Gastrocnemius medialis (tissue), 4 donors: ENCODE measurements around the gene RBBP8NL. TPM values are rescaled to one million over a fixed set of nuclear protein-coding genes. Genes with fewer than 3 reads are reported as not detected.
A peak's percentile ranks its signal among the peaks of the same experiment; 100 is the strongest.

ENCODE experiments used
- ATAC-seq, 2 donors: fragments of 150-250 bp; one replicate each; pipeline ENCODE4 v1.9.1; 2016
- DNase-seq, 2 donors: peaks; one replicate each; pipeline ENCODE4 v3.0.0-alpha.2; 2019
- H3K27ac ChIP-seq, 4 donors: fragments of 200-600 bp; sonication (generic); 1 replicate in 1 of 4; 2 replicates in 3 of 4; pipeline ENCODE4 v1.5.1; 2016 to 2018; ENCODE audit warnings: mild to moderate bottlenecking in 2 of 4, moderate library complexity in 1 of 4
- H3K27me3 ChIP-seq, 3 donors: fragments of 200-600 bp; sonication (generic) in 2 of 3; 1 replicate in 1 of 3; 2 replicates in 2 of 3; pipeline versions ENCODE4 v1.5.1 to v1.6.0; 2016 to 2019; ENCODE audit warnings: mild to moderate bottlenecking in 1 of 3, moderate library complexity in 1 of 3
- H3K36me3 ChIP-seq, 2 donors: fragments of 200-600 bp; sonication (generic) in 1 of 2; one replicate each; pipeline ENCODE4 v1.5.1; 2017 to 2018
- H3K4me1 ChIP-seq, 2 donors: fragments of 200-600 bp; sonication (generic) in 1 of 2; one replicate each; pipeline ENCODE4 v1.5.1; 2016 to 2017; ENCODE audit warnings: mild to moderate bottlenecking in 2 of 2
- H3K4me3 ChIP-seq, 4 donors: fragments of 200-600 bp; sonication (generic) in 3 of 4; 1 replicate in 1 of 4; 2 replicates in 3 of 4; pipeline ENCODE4 v1.5.1; 2016 to 2019; ENCODE audit warnings: mild to moderate bottlenecking in 2 of 4
- H3K9me3 ChIP-seq, 3 donors: fragments of 200-600 bp; sonication (generic) in 2 of 3; 1 replicate in 1 of 3; 2 replicates in 2 of 3; pipeline ENCODE4 v1.5.1; 2016 to 2019
- CTCF ChIP-seq, 5 experiments: fragments of 450-650 bp in 3 of 5; fragments of 200-600 bp in 2 of 5; sonication (generic) in 2 of 5; IDR thresholded peaks in 4 of 5; conservative IDR thresholded peaks in 1 of 5; 1 replicate in 4 of 5; 2 replicates in 1 of 5; pipeline ENCODE4 v1.5.1; 2016 to 2019; ENCODE audit warnings: antibody characterized with exemption in 5 of 5, mild to moderate bottlenecking in 3 of 5, moderate library complexity in 3 of 5
- POLR2A ChIP-seq, 2 donors: fragments of 450-650 bp; IDR thresholded peaks; one replicate each; pipeline ENCODE4 v1.6.1; 2017; ENCODE audit warnings: antibody characterized with exemption in 2 of 2, mild to moderate bottlenecking in 2 of 2, moderate library complexity in 2 of 2
- in situ Hi-C, 4 donors: fragments of 200-750 bp; cut with MboI; loops; one replicate each; pipeline versions ENCODE4 v1.15.0 to v1.8.0; 2017; ENCODE audit warnings: low sequenced_read_pairs in 4 of 4
- intact Hi-C: fragments of 100-400 bp; cut with DNase I; formaldehyde crosslinking; loops from one replicate; pipeline ENCODE4 v1.15.1; 2023; ENCODE audit warnings: low total_unique reads
- total RNA-seq, 4 donors: library from RNA; depleted of rRNA; stranded (reverse); fragments of >200 nt; gene quantifications; one replicate each; pipeline versions ENCODE4 v1.1.0 to v1.2.3, GENCODE V29; 2016

Gene RBBP8NL
- total RNA-seq = not detected

- Histone ChIP-seq H3K4me1 (no peaks in the 10 kb centered on the region), H3K36me3 (no peaks in the 10 kb centered on the region), H3K4me3 (no peak within 1 kb of the TSS), H3K27ac (no peak within 1 kb of the TSS), H3K9me3 (no peaks in the 10 kb centered on the region), H3K27me3 (peaks cover 9 to 20% (median 19%) of the 10 kb centered on the region in 3 donors)
- intact Hi-C loops = no loop called here
- in situ Hi-C loops = no loop called here
- ATAC-seq (no peak), DNase-seq (no peak)
- no peak for TF ChIP-seq CTCF (IDR thresholded peaks at IDR 0.05 in 4 of 5, conservative IDR thresholded peaks at IDR 0.05 in 1 of 5)
- TF ChIP-seq POLR2A (IDR thresholded peaks at IDR 0.05) = no peak
Observed at GRCh38 chr20:62427172-62428001, at the start of gene RBBP8NL. RBBP8NL (minus strand) TSS chr20:62427539; CDS start chr20:62419647, 7,892 bp downstream.

GRCh38 chr20:62476056-62476838, 48.9 kb upstream of the RBBP8NL start:
- Histone ChIP-seq H3K27me3 (peaks cover 58 to 67% (median 62%) of the 10 kb centered on the region in 3 donors), H3K4me3 (peak overlapping the region; percentile 16 to 42 (median 23)), H3K9me3 (no peaks in the 10 kb centered on the region), H3K4me1 (peaks cover 0 to 7% of the 10 kb centered on the region in 2 donors), H3K27ac (no peak overlapping the region), H3K36me3 (no peaks in the 10 kb centered on the region)
- DNase-seq (no peak), ATAC-seq (peak in 1 of 2 donors; percentile 18)
- intact Hi-C loops = no loop called here
- in situ Hi-C loops = no loop called here
- no peak for TF ChIP-seq POLR2A (IDR thresholded peaks at IDR 0.05)
- TF ChIP-seq CTCF (IDR thresholded peaks at IDR 0.05 in 4 of 5, conservative IDR thresholded peaks at IDR 0.05 in 1 of 5) = no peak

- TF ChIP-seq CTCF (IDR thresholded peaks at IDR 0.05 in 4 of 5, conservative IDR thresholded peaks at IDR 0.05 in 1 of 5) (no peak), POLR2A (IDR thresholded peaks at IDR 0.05) (no peak)
- Histone ChIP-seq H3K36me3 (no peaks in the 10 kb centered on the region), H3K9me3 (no peaks in the 10 kb centered on the region), H3K4me1 (peaks cover 0 to 7% of the 10 kb centered on the region in 2 donors), H3K27me3 (peaks cover 58 to 67% (median 64%) of the 10 kb centered on the region in 3 donors), H3K27ac (no peak within 1 kb of the TSS), H3K4me3 (peak within 1 kb of the TSS; percentile 16 to 42 (median 28))
- ATAC-seq (no peak), DNase-seq (no peak)
- intact Hi-C loops (no loop called here), in situ Hi-C loops (no loop called here)
Observed at GRCh38 chr20:62475772-62476055, 48.4 kb upstream of the RBBP8NL start, which contains the start of gene GATA5. GATA5 (minus strand) TSS chr20:62475995; CDS start chr20:62475521, 474 bp downstream.

- ATAC-seq = no peak
- Histone ChIP-seq H3K36me3 (no peaks in the 10 kb centered on the region), H3K4me1 (peaks cover 0 to 7% of the 10 kb centered on the region in 2 donors), H3K4me3 (peak overlapping the region in 3 of 4 donors; percentile 21 to 38 (median 36)), H3K9me3 (no peaks in the 10 kb centered on the region), H3K27ac (no peak overlapping the region), H3K27me3 (peaks cover 59 to 69% (median 69%) of the 10 kb centered on the region in 3 donors)
- no peak for DNase-seq
- intact Hi-C loops = no loop called here
- TF ChIP-seq CTCF (IDR thresholded peaks at IDR 0.05 in 4 of 5, conservative IDR thresholded peaks at IDR 0.05 in 1 of 5) (no peak), POLR2A (IDR thresholded peaks at IDR 0.05) (no peak)
- in situ Hi-C loops = no loop called here
Observed at GRCh38 chr20:62475027-62475771, 47.9 kb upstream of the RBBP8NL start.
